Cerebellar cortex (tissue), 1 donor: ENCODE measurements around the gene SCAPER.
"Not testable (repeated sequence)": the region's sequence is repeated elsewhere in the genome, so short reads cannot be mapped to it uniquely, and the experiment has no call there.

Experiments
- DNase-seq: peaks from one replicate; pipeline ENCODE4 v3.0.0-alpha.2; 2015; ENCODE audit warnings: low spot score

Gene SCAPER

GRCh38 chr15:76863123-76863522, 42.0 kb downstream of the SCAPER start:
- DNase-seq = no peak

- no peak for DNase-seq
These were observed 43.2 kb downstream of the SCAPER start for GRCh38 chr15:76861815-76862397.

GRCh38 chr15:76860201-76860600, 44.9 kb downstream of the SCAPER start:
- no peak for DNase-seq

- not testable (repeated sequence) for DNase-seq
These were observed 54.8 kb downstream of the SCAPER start for GRCh38 chr15:76850367-76850766.

- DNase-seq = no peak
These were observed 58.4 kb downstream of the SCAPER start for GRCh38 chr15:76846782-76847181.

- DNase-seq = no peak
These were observed 61.0 kb downstream of the SCAPER start for GRCh38 chr15:76844096-76844495.

- no peak for DNase-seq
These were observed 61.9 kb downstream of the SCAPER start for GRCh38 chr15:76843269-76843668.

- DNase-seq = peak; percentile 39
These were observed 64.2 kb downstream of the SCAPER start for GRCh38 chr15:76840830-76841460.

- DNase-seq = no peak
These were observed 66.0 kb downstream of the SCAPER start for GRCh38 chr15:76839173-76839572.

GRCh38 chr15:76837474-76837873, 67.7 kb downstream of the SCAPER start:
- DNase-seq = no peak

- DNase-seq = no peak
These were observed 75.2 kb downstream of the SCAPER start for GRCh38 chr15:76829939-76830338.

- DNase-seq = no peak
These were observed 81.2 kb downstream of the SCAPER start for GRCh38 chr15:76823890-76824289.

- no peak for DNase-seq
These were observed 81.8 kb downstream of the SCAPER start for GRCh38 chr15:76823303-76823702.

- not testable (repeated sequence) for DNase-seq
These were observed 86.2 kb downstream of the SCAPER start for GRCh38 chr15:76818926-76819325.

- DNase-seq = no peak
These were observed 89.7 kb downstream of the SCAPER start for GRCh38 chr15:76815421-76815820.

GRCh38 chr15:76812381-76812780, 92.8 kb downstream of the SCAPER start:
- no peak for DNase-seq

GRCh38 chr15:76809412-76810103, 95.6 kb downstream of the SCAPER start:
- DNase-seq = no peak

GRCh38 chr15:76803049-76803571, 102.0 kb downstream of the SCAPER start:
- no peak for DNase-seq

- DNase-seq = no peak
These were observed 102.7 kb downstream of the SCAPER start for GRCh38 chr15:76802411-76802810.

GRCh38 chr15:76799760-76800159, 105.4 kb downstream of the SCAPER start:
- no peak for DNase-seq

GRCh38 chr15:76795217-76795616, 109.9 kb downstream of the SCAPER start:
- DNase-seq = no peak

- no peak for DNase-seq
These were observed 112.0 kb downstream of the SCAPER start for GRCh38 chr15:76793162-76793561.

- no peak for DNase-seq
These were observed 113.6 kb downstream of the SCAPER start for GRCh38 chr15:76791511-76791910.
